Liver (tissue), 9 donors: ENCODE results near the gene HMG20A. TPM values are rescaled to one million over a fixed set of nuclear protein-coding genes. Genes with fewer than 3 reads are reported as not detected.
"Not testable (repeated sequence)": the region's sequence is repeated elsewhere in the genome, so short reads cannot be mapped to it uniquely, and the experiment has no call there.

Source experiments
- DNase-seq: peaks from one replicate; pipeline ENCODE4 v3.0.0-alpha.2; 2017; ENCODE audit warnings: low spot score
- H3K27ac ChIP-seq, 2 donors: one replicate each; pipeline ENCODE4 v1.7.0; 2013; ENCODE audit warnings: inconsistent platforms in 2 of 2, low read length in 2 of 2, control low read depth in 1 of 2, low read depth in 1 of 2, mild to moderate bottlenecking in 1 of 2
- H3K27me3 ChIP-seq, 4 donors: one replicate each; pipeline versions ENCODE4 v1.6.1 to v1.7.0; 2013; ENCODE audit warnings: low read length in 3 of 4, inconsistent platforms in 1 of 4, mild to moderate bottlenecking in 1 of 4, moderate library complexity in 1 of 4; ENCODE audit not compliant: control insufficient read depth in 4 of 4, insufficient read depth in 4 of 4
- H3K36me3 ChIP-seq, 4 donors: one replicate each; pipeline versions ENCODE4 v1.6.1 to v1.7.0; 2013; ENCODE audit warnings: low read length in 3 of 4, mild to moderate bottlenecking in 3 of 4, low read depth in 1 of 4, moderate library complexity in 1 of 4; ENCODE audit not compliant: control insufficient read depth in 4 of 4, insufficient read depth in 3 of 4
- H3K4me1 ChIP-seq, 4 donors: one replicate each; pipeline versions ENCODE4 v1.6.1 to v1.7.0; 2013; ENCODE audit warnings: low read length in 3 of 4, mild to moderate bottlenecking in 3 of 4, moderate library complexity in 1 of 4; ENCODE audit not compliant: control insufficient read depth in 4 of 4, insufficient read depth in 4 of 4
- H3K4me3 ChIP-seq, 3 donors: one replicate each; pipeline versions ENCODE4 v1.6.1 to v1.7.0; 2013; ENCODE audit warnings: low read length in 3 of 3, control low read depth in 1 of 3, low read depth in 1 of 3, mild to moderate bottlenecking in 1 of 3
- H3K9ac ChIP-seq, 2 donors: one replicate each; pipeline ENCODE4 v1.7.0; 2013; ENCODE audit warnings: low read length in 2 of 2, mild to moderate bottlenecking in 2 of 2, moderate library complexity in 2 of 2, control low read depth in 1 of 2, low read depth in 1 of 2
- H3K9me3 ChIP-seq, 4 donors: one replicate each; pipeline versions ENCODE4 v1.6.1 to v1.7.0; 2013; ENCODE audit warnings: low read length in 3 of 4; ENCODE audit not compliant: control insufficient read depth in 4 of 4
- ATF3 ChIP-seq: IDR thresholded peaks from 2 replicates; pipeline ENCODE4 v1.6.1; 2016; ENCODE audit warnings: antibody characterized with exemption
- CTCF ChIP-seq: fragments of 150-350 bp; IDR thresholded peaks from 2 replicates; pipeline ENCODE4 v1.5.1; 2017; ENCODE audit warnings: improper control_type of control experiment, low read depth, low read length; ENCODE audit not compliant: missing input control
- FOXA1 ChIP-seq: IDR thresholded peaks from 2 replicates; pipeline ENCODE4 v1.6.1; 2016; ENCODE audit warnings: antibody characterized with exemption
- FOXA2 ChIP-seq: IDR thresholded peaks from 2 replicates; pipeline ENCODE4 v1.6.1; 2016; ENCODE audit warnings: antibody characterized with exemption
- GABPA ChIP-seq, 2 donors: IDR thresholded peaks in 1 of 2; conservative IDR thresholded peaks in 1 of 2; 2 replicates each; pipeline ENCODE4 v1.6.1; 2016; ENCODE audit warnings: antibody characterized with exemption in 2 of 2, mild to moderate bottlenecking in 1 of 2, moderate library complexity in 1 of 2
- HNF4G ChIP-seq: IDR thresholded peaks from 2 replicates; pipeline ENCODE4 v1.6.1; 2016; ENCODE audit warnings: antibody characterized with exemption
- JUND ChIP-seq, 2 donors: IDR thresholded peaks; 2 replicates each; pipeline ENCODE4 v1.6.1; 2016; ENCODE audit warnings: antibody characterized with exemption in 2 of 2
- MAX ChIP-seq: IDR thresholded peaks from 2 replicates; pipeline ENCODE4 v1.6.1; 2016; ENCODE audit warnings: antibody characterized with exemption
- RAD21 ChIP-seq, 2 donors: IDR thresholded peaks; 2 replicates each; pipeline ENCODE4 v1.6.1; 2016; ENCODE audit warnings: antibody characterized with exemption in 2 of 2, mild to moderate bottlenecking in 2 of 2
- RXRA ChIP-seq, 2 donors: IDR thresholded peaks; 2 replicates each; pipeline ENCODE4 v1.6.1; 2017 to 2018; ENCODE audit warnings: antibody characterized with exemption in 2 of 2, mild to moderate bottlenecking in 1 of 2
- SP1 ChIP-seq: IDR thresholded peaks from 2 replicates; pipeline ENCODE4 v1.6.1; 2018; ENCODE audit warnings: antibody characterized with exemption, mild to moderate bottlenecking
- TAF1 ChIP-seq: conservative IDR thresholded peaks from 2 replicates; pipeline ENCODE4 v1.6.1; 2016; ENCODE audit warnings: antibody characterized with exemption, mild to moderate bottlenecking
- YY1 ChIP-seq: IDR thresholded peaks from 2 replicates; pipeline ENCODE4 v1.6.1; 2016; ENCODE audit warnings: antibody characterized with exemption, mild to moderate bottlenecking
- ZBTB33 ChIP-seq: IDR thresholded peaks from 2 replicates; pipeline ENCODE4 v1.6.1; 2016; ENCODE audit warnings: antibody characterized with exemption
- WGBS: extraction: QIAGEN DNeasy Blood & Tissue Kit; methylation state at CpG from one replicate; pipeline ENCODE4 v1.1.7; 2013; 5-methylcytosine and 5-hydroxymethylcytosine counted together
- polyA plus RNA-seq, 2 donors: library from polyadenylated mRNA; stranded (reverse) in 1 of 2; unstranded in 1 of 2; fragments of 200-250 nt in 1 of 2; fragments of >200 nt in 1 of 2; fragmentation: Nextera tagmentation in 1 of 2; extraction: Ambion mirVana in 1 of 2; gene quantifications; one replicate each; pipeline versions ENCODE4 v1.2.1 to v1.2.3, GENCODE V29; 2013 to 2015
- total RNA-seq, 2 donors: library from RNA; depleted of rRNA; stranded (reverse); fragments of >200 nt; gene quantifications; one replicate each; pipeline ENCODE4 v1.2.3, GENCODE V29; 2014
- donor health status: healthy.
- donor health status: healthy.
- donor health status: healthy.
- donor health status: healthy.
- donor health status: healthy.

The HMG20A gene
- total and polyA plus RNA-seq, 4 donors, result 7.7 to 19.4 (median 13.3) TPM

- TF ChIP-seq GABPA (IDR thresholded peaks at IDR 0.05 in 1 of 2, conservative IDR thresholded peaks at IDR 0.05 in 1 of 2) (no peak), FOXA2 (no peak), HNF4G (no peak)
Observed at GRCh38 chr15:77402740-77403379, 17.8 kb upstream of the HMG20A start (continued).

DNA sequence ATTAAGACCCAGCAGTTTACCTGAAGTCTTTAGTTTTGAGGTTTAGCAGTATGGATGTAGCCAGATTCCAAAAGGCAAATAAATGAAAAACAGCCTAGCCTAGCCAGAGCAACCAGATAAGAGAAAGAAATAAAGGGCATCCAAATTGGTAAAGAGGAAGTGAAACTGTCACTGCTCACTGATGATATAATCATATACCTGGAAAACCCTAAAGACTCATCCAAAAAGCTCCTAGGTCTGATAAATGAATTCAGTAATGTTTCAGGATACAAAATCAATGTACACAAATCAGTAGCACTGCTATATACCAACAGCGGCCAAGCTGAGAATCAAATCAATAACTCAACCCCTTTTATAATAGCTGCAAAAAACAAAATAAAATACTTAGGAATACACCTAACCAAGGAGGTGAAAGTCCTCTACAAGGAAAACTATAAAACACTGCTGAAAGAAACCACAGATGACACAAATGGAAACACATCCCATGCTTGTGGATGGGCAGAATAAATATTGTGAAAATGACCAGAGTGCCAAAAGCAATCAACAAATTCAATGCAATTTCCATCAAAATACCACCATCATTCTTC, 14.4 kb upstream of the HMG20A start:
- not testable (repeated sequence) for H3K9ac ChIP-seq, H3K4me1 ChIP-seq, H3K27me3 ChIP-seq, H3K27ac ChIP-seq, H3K4me3 ChIP-seq, H3K36me3 ChIP-seq, H3K9me3 ChIP-seq, DNase-seq
- 80% methylated on average over 1 of the region's 1 CpG for WGBS

GRCh38 chr15:77406846-77407245, 13.8 kb upstream of the HMG20A start:
- 93% methylated on average over 4 of the region's 4 CpGs for WGBS
- no peak for TF ChIP-seq JUND (IDR thresholded peaks at IDR 0.05)
- TF ChIP-seq HNF4G, result no peak
- TF ChIP-seq YY1, result no peak
- no peak for TF ChIP-seq FOXA2
- TF ChIP-seq MAX, result no peak
- TF ChIP-seq RAD21 (IDR thresholded peaks at IDR 0.05), result no peak
- TF ChIP-seq RXRA (IDR thresholded peaks at IDR 0.05), result no peak
- no peak for TF ChIP-seq GABPA (IDR thresholded peaks at IDR 0.05 in 1 of 2, conservative IDR thresholded peaks at IDR 0.05 in 1 of 2)
- no peak for TF ChIP-seq FOXA1
- TF ChIP-seq ATF3, result no peak
- no peak for TF ChIP-seq CTCF
- TF ChIP-seq TAF1, result no peak
- TF ChIP-seq ZBTB33, result no peak
- TF ChIP-seq SP1, result no peak
- H3K27ac ChIP-seq, result no peak overlapping the region
- H3K27me3 ChIP-seq, result no peaks in the 10 kb centered on the region
- DNase-seq, result no peak
- H3K9me3 ChIP-seq, result no peaks in the 10 kb centered on the region
- H3K4me3 ChIP-seq, result no peak overlapping the region
- no peak overlapping the region for H3K9ac ChIP-seq
- peaks cover 0 to 3% (median under 1%) of the 10 kb centered on the region in 4 donors for H3K4me1 ChIP-seq
- no peaks in the 10 kb centered on the region for H3K36me3 ChIP-seq
